Liver (tissue), 9 donors: ENCODE measurements around the gene MMP2. TPM values are rescaled to one million over a fixed set of nuclear protein-coding genes. Genes with fewer than 3 reads are reported as not detected.

ENCODE experiments used
- DNase-seq: peaks from one replicate; pipeline ENCODE4 v3.0.0-alpha.2; 2017; ENCODE audit warnings: low spot score
- H3K27ac ChIP-seq, 2 donors: one replicate each; pipeline ENCODE4 v1.7.0; 2013; ENCODE audit warnings: inconsistent platforms in 2 of 2, low read length in 2 of 2, control low read depth in 1 of 2, low read depth in 1 of 2, mild to moderate bottlenecking in 1 of 2
- H3K27me3 ChIP-seq, 4 donors: one replicate each; pipeline versions ENCODE4 v1.6.1 to v1.7.0; 2013; ENCODE audit warnings: low read length in 3 of 4, inconsistent platforms in 1 of 4, mild to moderate bottlenecking in 1 of 4, moderate library complexity in 1 of 4; ENCODE audit not compliant: control insufficient read depth in 4 of 4, insufficient read depth in 4 of 4
- H3K36me3 ChIP-seq, 4 donors: one replicate each; pipeline versions ENCODE4 v1.6.1 to v1.7.0; 2013; ENCODE audit warnings: low read length in 3 of 4, mild to moderate bottlenecking in 3 of 4, low read depth in 1 of 4, moderate library complexity in 1 of 4; ENCODE audit not compliant: control insufficient read depth in 4 of 4, insufficient read depth in 3 of 4
- H3K4me1 ChIP-seq, 4 donors: one replicate each; pipeline versions ENCODE4 v1.6.1 to v1.7.0; 2013; ENCODE audit warnings: low read length in 3 of 4, mild to moderate bottlenecking in 3 of 4, moderate library complexity in 1 of 4; ENCODE audit not compliant: control insufficient read depth in 4 of 4, insufficient read depth in 4 of 4
- H3K4me3 ChIP-seq, 3 donors: one replicate each; pipeline versions ENCODE4 v1.6.1 to v1.7.0; 2013; ENCODE audit warnings: low read length in 3 of 3, control low read depth in 1 of 3, low read depth in 1 of 3, mild to moderate bottlenecking in 1 of 3
- H3K9ac ChIP-seq, 2 donors: one replicate each; pipeline ENCODE4 v1.7.0; 2013; ENCODE audit warnings: low read length in 2 of 2, mild to moderate bottlenecking in 2 of 2, moderate library complexity in 2 of 2, control low read depth in 1 of 2, low read depth in 1 of 2
- H3K9me3 ChIP-seq, 4 donors: one replicate each; pipeline versions ENCODE4 v1.6.1 to v1.7.0; 2013; ENCODE audit warnings: low read length in 3 of 4; ENCODE audit not compliant: control insufficient read depth in 4 of 4
- EGR1 ChIP-seq, 2 donors: IDR thresholded peaks; 2 replicates each; pipeline ENCODE4 v1.6.1; 2016 to 2018; ENCODE audit warnings: antibody characterized with exemption in 2 of 2, low read depth in 2 of 2
- FOXA1 ChIP-seq: IDR thresholded peaks from 2 replicates; pipeline ENCODE4 v1.6.1; 2016; ENCODE audit warnings: antibody characterized with exemption
- FOXA2 ChIP-seq: IDR thresholded peaks from 2 replicates; pipeline ENCODE4 v1.6.1; 2016; ENCODE audit warnings: antibody characterized with exemption
- GABPA ChIP-seq, 2 donors: IDR thresholded peaks in 1 of 2; conservative IDR thresholded peaks in 1 of 2; 2 replicates each; pipeline ENCODE4 v1.6.1; 2016; ENCODE audit warnings: antibody characterized with exemption in 2 of 2, mild to moderate bottlenecking in 1 of 2, moderate library complexity in 1 of 2
- HNF4A ChIP-seq, 2 donors: conservative IDR thresholded peaks; 2 replicates each; pipeline ENCODE4 v1.6.1; 2016; ENCODE audit warnings: antibody characterized with exemption in 2 of 2, mild to moderate bottlenecking in 2 of 2
- HNF4G ChIP-seq: IDR thresholded peaks from 2 replicates; pipeline ENCODE4 v1.6.1; 2016; ENCODE audit warnings: antibody characterized with exemption
- JUND ChIP-seq, 2 donors: IDR thresholded peaks; 2 replicates each; pipeline ENCODE4 v1.6.1; 2016; ENCODE audit warnings: antibody characterized with exemption in 2 of 2
- NR2F2 ChIP-seq: IDR thresholded peaks from 2 replicates; pipeline ENCODE4 v1.6.1; 2016; ENCODE audit warnings: antibody characterized with exemption
- RAD21 ChIP-seq, 2 donors: IDR thresholded peaks; 2 replicates each; pipeline ENCODE4 v1.6.1; 2016; ENCODE audit warnings: antibody characterized with exemption in 2 of 2, mild to moderate bottlenecking in 2 of 2
- RXRA ChIP-seq, 2 donors: IDR thresholded peaks; 2 replicates each; pipeline ENCODE4 v1.6.1; 2017 to 2018; ENCODE audit warnings: antibody characterized with exemption in 2 of 2, mild to moderate bottlenecking in 1 of 2
- SP1 ChIP-seq: IDR thresholded peaks from 2 replicates; pipeline ENCODE4 v1.6.1; 2018; ENCODE audit warnings: antibody characterized with exemption, mild to moderate bottlenecking
- TAF1 ChIP-seq: conservative IDR thresholded peaks from 2 replicates; pipeline ENCODE4 v1.6.1; 2016; ENCODE audit warnings: antibody characterized with exemption, mild to moderate bottlenecking
- YY1 ChIP-seq: IDR thresholded peaks from 2 replicates; pipeline ENCODE4 v1.6.1; 2016; ENCODE audit warnings: antibody characterized with exemption, mild to moderate bottlenecking
- WGBS: extraction: QIAGEN DNeasy Blood & Tissue Kit; methylation state at CpG from one replicate; pipeline ENCODE4 v1.1.7; 2013; 5-methylcytosine and 5-hydroxymethylcytosine counted together
- polyA plus RNA-seq, 2 donors: library from polyadenylated mRNA; stranded (reverse) in 1 of 2; unstranded in 1 of 2; fragments of 200-250 nt in 1 of 2; fragments of >200 nt in 1 of 2; fragmentation: Nextera tagmentation in 1 of 2; extraction: Ambion mirVana in 1 of 2; gene quantifications; one replicate each; pipeline versions ENCODE4 v1.2.1 to v1.2.3, GENCODE V29; 2013 to 2015
- total RNA-seq, 2 donors: library from RNA; depleted of rRNA; stranded (reverse); fragments of >200 nt; gene quantifications; one replicate each; pipeline ENCODE4 v1.2.3, GENCODE V29; 2014
- TF ChIP-seq, protein P1 (sequence below): IDR thresholded peaks from 2 replicates; pipeline ENCODE4 v1.6.1; 2016; ENCODE audit warnings: antibody characterized with exemption
- TF ChIP-seq, protein P2 (sequence below): IDR thresholded peaks from 2 replicates; pipeline ENCODE4 v1.6.1; 2016; ENCODE audit warnings: antibody characterized with exemption, mild to moderate bottlenecking
- TF ChIP-seq, protein P3 (sequence below): IDR thresholded peaks from 2 replicates; pipeline ENCODE4 v1.6.1; 2016; ENCODE audit warnings: antibody characterized with exemption
- TF ChIP-seq, protein P4 (sequence below): IDR thresholded peaks from 2 replicates; pipeline ENCODE4 v1.6.1; 2016; ENCODE audit warnings: antibody characterized with exemption
- TF ChIP-seq, protein P5 (sequence below): fragments of 150-350 bp; IDR thresholded peaks from 2 replicates; pipeline ENCODE4 v1.5.1; 2017; ENCODE audit warnings: improper control_type of control experiment, low read depth, low read length; ENCODE audit not compliant: missing input control
- donor health status: healthy.
- donor health status: healthy.
- donor health status: healthy.
- donor health status: healthy.
- donor health status: healthy.

Gene MMP2
- total and polyA plus RNA-seq, 4 donors: 2.8 to 6.3 (median 5.3) TPM

DNA sequence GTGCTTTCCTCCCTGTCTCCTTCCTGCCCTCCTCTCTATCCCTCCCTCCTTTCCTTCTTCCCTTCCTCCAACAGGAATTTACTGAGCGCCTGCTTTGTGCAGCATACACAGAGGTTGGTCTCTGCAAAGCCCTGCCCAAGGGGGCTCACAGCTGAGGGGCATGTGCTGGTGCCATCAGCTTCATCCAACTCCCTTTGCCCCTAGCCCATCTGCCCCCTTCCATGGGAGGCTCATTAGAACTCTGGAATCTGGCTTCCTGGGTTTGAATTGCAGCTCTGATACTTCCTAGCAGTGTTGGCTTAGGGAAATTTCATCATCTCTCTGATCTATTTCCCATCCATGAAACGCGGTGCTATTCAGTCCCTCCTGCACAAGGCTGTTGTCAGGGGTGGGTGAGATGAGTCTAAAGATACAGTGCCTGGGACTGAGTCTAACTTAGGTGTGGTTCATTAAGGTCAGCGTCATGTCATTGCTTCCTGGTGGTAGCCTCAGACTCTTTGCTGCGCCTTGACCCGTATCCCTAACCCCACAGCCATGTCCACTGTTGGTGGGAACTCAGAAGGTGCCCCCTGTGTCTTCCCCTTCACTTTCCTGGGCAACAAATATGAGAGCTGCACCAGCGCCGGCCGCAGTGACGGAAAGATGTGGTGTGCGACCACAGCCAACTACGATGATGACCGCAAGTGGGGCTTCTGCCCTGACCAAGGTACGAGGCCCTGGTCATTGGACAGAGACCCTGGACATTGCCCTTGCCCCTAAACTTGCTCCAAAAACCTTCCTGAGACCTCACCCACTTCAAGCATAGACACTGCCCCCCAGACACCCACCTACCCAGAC, 10.3 kb downstream of the MMP2 start:
- H3K9me3 ChIP-seq: no peaks in the 10 kb centered on the region
- H3K4me1 ChIP-seq: no peaks in the 10 kb centered on the region
- whole genome bisulfite sequencing: 92% methylated on average over 14 of the region's 14 CpGs
- H3K9ac ChIP-seq: no peak overlapping the region
- no peaks in the 10 kb centered on the region for H3K27me3 ChIP-seq
- no peak for TF ChIP-seq TAF1
- TF ChIP-seq, protein P1, sequence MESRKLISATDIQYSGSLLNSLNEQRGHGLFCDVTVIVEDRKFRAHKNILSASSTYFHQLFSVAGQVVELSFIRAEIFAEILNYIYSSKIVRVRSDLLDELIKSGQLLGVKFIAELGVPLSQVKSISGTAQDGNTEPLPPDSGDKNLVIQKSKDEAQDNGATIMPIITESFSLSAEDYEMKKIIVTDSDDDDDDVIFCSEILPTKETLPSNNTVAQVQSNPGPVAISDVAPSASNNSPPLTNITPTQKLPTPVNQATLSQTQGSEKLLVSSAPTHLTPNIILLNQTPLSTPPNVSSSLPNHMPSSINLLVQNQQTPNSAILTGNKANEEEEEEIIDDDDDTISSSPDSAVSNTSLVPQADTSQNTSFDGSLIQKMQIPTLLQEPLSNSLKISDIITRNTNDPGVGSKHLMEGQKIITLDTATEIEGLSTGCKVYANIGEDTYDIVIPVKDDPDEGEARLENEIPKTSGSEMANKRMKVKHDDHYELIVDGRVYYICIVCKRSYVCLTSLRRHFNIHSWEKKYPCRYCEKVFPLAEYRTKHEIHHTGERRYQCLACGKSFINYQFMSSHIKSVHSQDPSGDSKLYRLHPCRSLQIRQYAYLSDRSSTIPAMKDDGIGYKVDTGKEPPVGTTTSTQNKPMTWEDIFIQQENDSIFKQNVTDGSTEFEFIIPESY: no peak
- TF ChIP-seq HNF4G: no peak
- no peak for TF ChIP-seq SP1
- TF ChIP-seq YY1: no peak
- no peak for TF ChIP-seq NR2F2
- TF ChIP-seq, protein P2, sequence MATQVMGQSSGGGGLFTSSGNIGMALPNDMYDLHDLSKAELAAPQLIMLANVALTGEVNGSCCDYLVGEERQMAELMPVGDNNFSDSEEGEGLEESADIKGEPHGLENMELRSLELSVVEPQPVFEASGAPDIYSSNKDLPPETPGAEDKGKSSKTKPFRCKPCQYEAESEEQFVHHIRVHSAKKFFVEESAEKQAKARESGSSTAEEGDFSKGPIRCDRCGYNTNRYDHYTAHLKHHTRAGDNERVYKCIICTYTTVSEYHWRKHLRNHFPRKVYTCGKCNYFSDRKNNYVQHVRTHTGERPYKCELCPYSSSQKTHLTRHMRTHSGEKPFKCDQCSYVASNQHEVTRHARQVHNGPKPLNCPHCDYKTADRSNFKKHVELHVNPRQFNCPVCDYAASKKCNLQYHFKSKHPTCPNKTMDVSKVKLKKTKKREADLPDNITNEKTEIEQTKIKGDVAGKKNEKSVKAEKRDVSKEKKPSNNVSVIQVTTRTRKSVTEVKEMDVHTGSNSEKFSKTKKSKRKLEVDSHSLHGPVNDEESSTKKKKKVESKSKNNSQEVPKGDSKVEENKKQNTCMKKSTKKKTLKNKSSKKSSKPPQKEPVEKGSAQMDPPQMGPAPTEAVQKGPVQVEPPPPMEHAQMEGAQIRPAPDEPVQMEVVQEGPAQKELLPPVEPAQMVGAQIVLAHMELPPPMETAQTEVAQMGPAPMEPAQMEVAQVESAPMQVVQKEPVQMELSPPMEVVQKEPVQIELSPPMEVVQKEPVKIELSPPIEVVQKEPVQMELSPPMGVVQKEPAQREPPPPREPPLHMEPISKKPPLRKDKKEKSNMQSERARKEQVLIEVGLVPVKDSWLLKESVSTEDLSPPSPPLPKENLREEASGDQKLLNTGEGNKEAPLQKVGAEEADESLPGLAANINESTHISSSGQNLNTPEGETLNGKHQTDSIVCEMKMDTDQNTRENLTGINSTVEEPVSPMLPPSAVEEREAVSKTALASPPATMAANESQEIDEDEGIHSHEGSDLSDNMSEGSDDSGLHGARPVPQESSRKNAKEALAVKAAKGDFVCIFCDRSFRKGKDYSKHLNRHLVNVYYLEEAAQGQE: no peak
- no peak for TF ChIP-seq JUND (IDR thresholded peaks at IDR 0.05)
- DNase-seq: no peak
- peaks cover 0 to 1% (median 0%) of the 10 kb centered on the region in 4 donors for H3K36me3 ChIP-seq
- H3K4me3 ChIP-seq: no peak overlapping the region
- no peak overlapping the region for H3K27ac ChIP-seq

DNA sequence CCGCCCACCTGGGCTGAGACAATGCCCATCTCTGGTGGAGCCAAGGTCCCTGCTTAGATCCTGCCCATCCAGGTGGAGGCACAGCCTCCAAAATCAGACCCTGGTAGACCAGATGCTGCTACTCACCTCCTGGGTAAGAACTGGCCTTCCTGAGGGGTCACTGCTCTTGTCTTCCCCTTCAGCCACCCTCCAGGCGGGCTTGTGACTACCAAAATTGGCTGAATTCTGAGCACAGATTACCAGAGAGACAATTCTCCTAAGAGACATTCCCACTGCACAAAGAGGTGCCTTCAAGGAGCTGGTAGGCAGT, 10.9 kb downstream of the MMP2 start:
- Histone ChIP-seq H3K4me1 (no peaks in the 10 kb centered on the region), H3K9me3 (no peaks in the 10 kb centered on the region), H3K36me3 (peaks cover 0 to 1% (median 0%) of the 10 kb centered on the region in 4 donors), H3K9ac (no peak overlapping the region), H3K4me3 (no peak overlapping the region), H3K27me3 (no peaks in the 10 kb centered on the region), H3K27ac (no peak overlapping the region)
- TF ChIP-seq HNF4G (no peak), TAF1 (no peak), FOXA2 (no peak), FOXA1 (no peak), YY1 (no peak), GABPA (IDR thresholded peaks at IDR 0.05 in 1 of 2, conservative IDR thresholded peaks at IDR 0.05 in 1 of 2) (no peak), NR2F2 (no peak), EGR1 (IDR thresholded peaks at IDR 0.05; ENCODE audit: low read depth in 2 of 2) (no peak), RXRA (IDR thresholded peaks at IDR 0.05) (no peak), RAD21 (IDR thresholded peaks at IDR 0.05) (no peak), SP1 (no peak), HNF4A (conservative IDR thresholded peaks at IDR 0.05) (no peak), JUND (IDR thresholded peaks at IDR 0.05) (no peak)
- TF ChIP-seq, protein P2: no peak
- TF ChIP-seq, protein P3, sequence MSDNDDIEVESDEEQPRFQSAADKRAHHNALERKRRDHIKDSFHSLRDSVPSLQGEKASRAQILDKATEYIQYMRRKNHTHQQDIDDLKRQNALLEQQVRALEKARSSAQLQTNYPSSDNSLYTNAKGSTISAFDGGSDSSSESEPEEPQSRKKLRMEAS: no peak
- TF ChIP-seq, protein P4, sequence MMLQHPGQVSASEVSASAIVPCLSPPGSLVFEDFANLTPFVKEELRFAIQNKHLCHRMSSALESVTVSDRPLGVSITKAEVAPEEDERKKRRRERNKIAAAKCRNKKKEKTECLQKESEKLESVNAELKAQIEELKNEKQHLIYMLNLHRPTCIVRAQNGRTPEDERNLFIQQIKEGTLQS: no peak
- TF ChIP-seq, protein P1: no peak
- TF ChIP-seq, protein P5, sequence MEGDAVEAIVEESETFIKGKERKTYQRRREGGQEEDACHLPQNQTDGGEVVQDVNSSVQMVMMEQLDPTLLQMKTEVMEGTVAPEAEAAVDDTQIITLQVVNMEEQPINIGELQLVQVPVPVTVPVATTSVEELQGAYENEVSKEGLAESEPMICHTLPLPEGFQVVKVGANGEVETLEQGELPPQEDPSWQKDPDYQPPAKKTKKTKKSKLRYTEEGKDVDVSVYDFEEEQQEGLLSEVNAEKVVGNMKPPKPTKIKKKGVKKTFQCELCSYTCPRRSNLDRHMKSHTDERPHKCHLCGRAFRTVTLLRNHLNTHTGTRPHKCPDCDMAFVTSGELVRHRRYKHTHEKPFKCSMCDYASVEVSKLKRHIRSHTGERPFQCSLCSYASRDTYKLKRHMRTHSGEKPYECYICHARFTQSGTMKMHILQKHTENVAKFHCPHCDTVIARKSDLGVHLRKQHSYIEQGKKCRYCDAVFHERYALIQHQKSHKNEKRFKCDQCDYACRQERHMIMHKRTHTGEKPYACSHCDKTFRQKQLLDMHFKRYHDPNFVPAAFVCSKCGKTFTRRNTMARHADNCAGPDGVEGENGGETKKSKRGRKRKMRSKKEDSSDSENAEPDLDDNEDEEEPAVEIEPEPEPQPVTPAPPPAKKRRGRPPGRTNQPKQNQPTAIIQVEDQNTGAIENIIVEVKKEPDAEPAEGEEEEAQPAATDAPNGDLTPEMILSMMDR: no peak
- DNase-seq: no peak
- WGBS: 95% methylated on average over 2 of the region's 2 CpGs
